T1000 (cell line): Measurements from ENCODE around the gene CACNA2D4.
A peak's percentile ranks its signal among the peaks of the same experiment; 100 is the strongest.
"Not testable (repeated sequence)": the region's sequence is repeated elsewhere in the genome, so short reads cannot be mapped to it uniquely, and the experiment has no call there.

Experiments
- DNase-seq: peaks from one replicate; lab custom pipeline; 2025; ENCODE audit warnings: mixed read lengths; lab: John Stamatoyannopoulos, UW

CACNA2D4 gene

GRCh38 chr12:1918081-1918883 is at the start of gene CACNA2D4:
Gene CACNA2D4, minus strand, starts transcription at chr12:1918652. Its CDS starts 179 bp downstream, at chr12:1918473.
- no peak for DNase-seq

GRCh38 chr12:1966561-1967226 is 48.2 kb upstream of the CACNA2D4 start:
- DNase-seq = no peak

- no peak for DNase-seq
Observed at GRCh38 chr12:1965916-1966315, 47.5 kb upstream of the CACNA2D4 start.

- DNase-seq = no peak
Observed at GRCh38 chr12:1962051-1963020, 43.9 kb upstream of the CACNA2D4 start.

- DNase-seq = no peak
Observed at GRCh38 chr12:1956716-1957115, 38.3 kb upstream of the CACNA2D4 start.

GRCh38 chr12:1949771-1950470 is 31.5 kb upstream of the CACNA2D4 start:
- DNase-seq = no peak

- DNase-seq = no peak
Observed at GRCh38 chr12:1948883-1949282, 30.4 kb upstream of the CACNA2D4 start.

- no peak for DNase-seq
Observed at GRCh38 chr12:1947081-1947480, 28.6 kb upstream of the CACNA2D4 start.

GRCh38 chr12:1946296-1946695 is 27.8 kb upstream of the CACNA2D4 start:
- DNase-seq = no peak

GRCh38 chr12:1945502-1945901 is 27.1 kb upstream of the CACNA2D4 start:
- DNase-seq = not testable (repeated sequence)

GRCh38 chr12:1939801-1940607 is 21.6 kb upstream of the CACNA2D4 start:
- peak; percentile 80 for DNase-seq

GRCh38 chr12:1939331-1939730 is 20.9 kb upstream of the CACNA2D4 start:
- DNase-seq = no peak

- DNase-seq = no peak
Observed at GRCh38 chr12:1937481-1938224, 19.2 kb upstream of the CACNA2D4 start.

GRCh38 chr12:1936406-1937320 is 18.2 kb upstream of the CACNA2D4 start:
- DNase-seq = peak; percentile 83

GRCh38 chr12:1935700-1936378 is 17.4 kb upstream of the CACNA2D4 start:
- no peak for DNase-seq

GRCh38 chr12:1935242-1935641 is 16.8 kb upstream of the CACNA2D4 start:
- no peak for DNase-seq

GRCh38 chr12:1934831-1935230 is 16.4 kb upstream of the CACNA2D4 start:
- no peak for DNase-seq

GRCh38 chr12:1934068-1934467 is 15.6 kb upstream of the CACNA2D4 start:
- no peak for DNase-seq
